HepG2 (cell line): ENCODE results near the gene SLC12A5. TPM values are rescaled to one million over a fixed set of nuclear protein-coding genes. Genes with fewer than 3 reads are reported as not detected.

Source experiments
- ATRX ChIP-seq: sonication (generic); formaldehyde crosslinking; IDR thresholded peaks from 2 replicates; pipeline ENCODE4 v1.4.0; 2020; ENCODE audit warnings: missing genetic modification reagents, borderline replicate concordance
- HMGXB3 ChIP-seq: sonication (generic); formaldehyde crosslinking; IDR thresholded peaks from 2 replicates; pipeline ENCODE4 v1.4.0; 2020; ENCODE audit warnings: missing genetic modification reagents, borderline replicate concordance
- IRX3 ChIP-seq: sonication (generic); formaldehyde crosslinking; IDR thresholded peaks from 2 replicates; pipeline ENCODE4 v1.8.1; 2023; ENCODE audit warnings: mild to moderate bottlenecking, low read depth, missing genetic modification reagents, borderline replicate concordance
- PAX8 ChIP-seq: sonication (generic); formaldehyde crosslinking; IDR thresholded peaks from 2 replicates; pipeline ENCODE4 v1.8.0; 2022; ENCODE audit warnings: mild to moderate bottlenecking, missing genetic modification reagents, borderline replicate concordance
- PLSCR1 ChIP-seq: sonication (generic); formaldehyde crosslinking; IDR thresholded peaks from 2 replicates; pipeline ENCODE4 v1.5.0; 2020; ENCODE audit warnings: missing genetic modification reagents, mild to moderate bottlenecking, borderline replicate concordance
- STAT6 ChIP-seq: sonication (generic); formaldehyde crosslinking; IDR thresholded peaks from 2 replicates; pipeline ENCODE4 v1.4.0; 2020; ENCODE audit warnings: missing genetic modification reagents, mild to moderate bottlenecking, borderline replicate concordance
- UBTF ChIP-seq: sonication (generic); formaldehyde crosslinking; IDR thresholded peaks from 2 replicates; pipeline ENCODE4 v1.4.0; 2020; ENCODE audit warnings: mild to moderate bottlenecking, missing genetic modification reagents
- ZBTB7A ChIP-seq: sonication (generic); formaldehyde crosslinking; IDR thresholded peaks from 2 replicates; pipeline ENCODE4 v1.8.0; 2022; ENCODE audit warnings: mild to moderate bottlenecking, missing genetic modification reagents
- ZNF329 ChIP-seq: sonication (generic); formaldehyde crosslinking; IDR thresholded peaks from 2 replicates; pipeline ENCODE4 v1.9.0; 2021; ENCODE audit warnings: low read depth, mild to moderate bottlenecking, missing genetic modification reagents
- ZNF343 ChIP-seq: sonication (generic); formaldehyde crosslinking; IDR thresholded peaks from 2 replicates; pipeline ENCODE4 v1.4.0; 2020; ENCODE audit warnings: mild to moderate bottlenecking, missing genetic modification reagents
- ZNF562 ChIP-seq: sonication (generic); formaldehyde crosslinking; IDR thresholded peaks from 2 replicates; pipeline ENCODE4 v1.8.0; 2022; ENCODE audit warnings: missing genetic modification reagents, borderline replicate concordance
- ZNF670 ChIP-seq: sonication (generic); formaldehyde crosslinking; IDR thresholded peaks from 2 replicates; pipeline ENCODE4 v1.8.0; 2022; ENCODE audit warnings: mild to moderate bottlenecking, missing genetic modification reagents, borderline replicate concordance
- polyA plus RNA-seq, 8 experiments: library from polyadenylated mRNA; depleted of rRNA in 3 of 8; stranded (reverse) in 7 of 8; unstranded in 1 of 8; fragments of >200 nt; fragmentation: Illumina TruSeq in 4 of 8; extraction: Trizol in 4 of 8; gene quantifications; 2 replicates each; pipeline versions ENCODE4 v1.2.1 to v1.2.3, GENCODE V29; 2011 to 2016; ENCODE audit warnings: low read depth in 4 of 8, missing spikeins in 1 of 8, mixed read lengths in 1 of 8; ENCODE audit not compliant: insufficient read depth in 1 of 8
- total RNA-seq, 5 experiments: library from RNA; depleted of rRNA; stranded (reverse); fragments of >200 nt; fragmentation: Illumina TruSeq; extraction: Trizol; gene quantifications; 2 replicates each; pipeline ENCODE4 v1.2.3, GENCODE V29; 2016; ENCODE audit warnings: low read depth in 1 of 5
- TF ChIP-seq, protein P1 (sequence below): sonication (generic); formaldehyde crosslinking; IDR thresholded peaks from 2 replicates; pipeline ENCODE4 v1.4.0; 2020; ENCODE audit warnings: missing genetic modification reagents
- TF ChIP-seq, protein P2 (sequence below): sonication (generic); formaldehyde crosslinking; conservative IDR thresholded peaks from 2 replicates; pipeline ENCODE4 v1.4.0; 2020; ENCODE audit warnings: missing genetic modification reagents

SLC12A5 gene
- total and polyA plus RNA-seq, 2 of the 13 experiments (the other 11 are each of a cell fraction or from before 2014, with no cell fraction given), result 4.3 to 5.4 TPM

- TF ChIP-seq, protein P1, sequence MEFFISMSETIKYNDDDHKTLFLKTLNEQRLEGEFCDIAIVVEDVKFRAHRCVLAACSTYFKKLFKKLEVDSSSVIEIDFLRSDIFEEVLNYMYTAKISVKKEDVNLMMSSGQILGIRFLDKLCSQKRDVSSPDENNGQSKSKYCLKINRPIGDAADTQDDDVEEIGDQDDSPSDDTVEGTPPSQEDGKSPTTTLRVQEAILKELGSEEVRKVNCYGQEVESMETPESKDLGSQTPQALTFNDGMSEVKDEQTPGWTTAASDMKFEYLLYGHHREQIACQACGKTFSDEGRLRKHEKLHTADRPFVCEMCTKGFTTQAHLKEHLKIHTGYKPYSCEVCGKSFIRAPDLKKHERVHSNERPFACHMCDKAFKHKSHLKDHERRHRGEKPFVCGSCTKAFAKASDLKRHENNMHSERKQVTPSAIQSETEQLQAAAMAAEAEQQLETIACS, result peak; percentile 41
- TF ChIP-seq IRX3 (CRISPR knock-in tag), result no peak
- TF ChIP-seq STAT6 (CRISPR knock-in tag), result no peak; the same call in 1 of the 2 replicates
- peak; percentile 10 for TF ChIP-seq ZBTB7A
- no peak; the same call in none of the 2 replicates for TF ChIP-seq ZNF329
- peak; percentile 74; the same call in 1 of the 2 replicates for TF ChIP-seq UBTF (CRISPR knock-in tag)
- TF ChIP-seq ZNF562 (CRISPR knock-in tag), result no peak
- TF ChIP-seq PAX8 (CRISPR knock-in tag), result 0 out of 2 replicates have a peak, but pooled peaks have one; percentile 77
- TF ChIP-seq ZNF343, result peak; percentile 92; the same call in 1 of the 2 replicates
- TF ChIP-seq, protein P2, sequence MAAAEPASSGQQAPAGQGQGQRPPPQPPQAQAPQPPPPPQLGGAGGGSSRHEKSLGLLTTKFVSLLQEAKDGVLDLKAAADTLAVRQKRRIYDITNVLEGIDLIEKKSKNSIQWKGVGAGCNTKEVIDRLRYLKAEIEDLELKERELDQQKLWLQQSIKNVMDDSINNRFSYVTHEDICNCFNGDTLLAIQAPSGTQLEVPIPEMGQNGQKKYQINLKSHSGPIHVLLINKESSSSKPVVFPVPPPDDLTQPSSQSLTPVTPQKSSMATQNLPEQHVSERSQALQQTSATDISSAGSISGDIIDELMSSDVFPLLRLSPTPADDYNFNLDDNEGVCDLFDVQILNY (CRISPR knock-in tag), result no peak
- no peak for TF ChIP-seq PLSCR1 (CRISPR knock-in tag)
- TF ChIP-seq ZNF670 (CRISPR knock-in tag), result no peak
- TF ChIP-seq ATRX (CRISPR knock-in tag), result no peak
- peak; percentile 21; the same call in 1 of the 2 replicates for TF ChIP-seq HMGXB3 (CRISPR knock-in tag)
These were observed 15.0 kb upstream of the SLC12A5 start (continued) for GRCh38 chr20:46013829-46014516.
